MCF 10A (cell line): ENCODE results near the gene SFI1. TPM values are rescaled to one million over a fixed set of nuclear protein-coding genes. Genes with fewer than 3 reads are reported as not detected.
"Not testable (repeated sequence)": the region's sequence is repeated elsewhere in the genome, so short reads cannot be mapped to it uniquely, and the experiment has no call there.

ENCODE experiments used
- BruUV-seq: library from RNA; stranded (reverse); fragments of 400-500 nt; replicated peaks from 2 replicates; lab custom pipeline; 2021; lab: Mats Ljungman, UMichigan
- CTCF ChIA-PET: fragments of 300-600 bp; sonication (Branson Sonifier 250); formaldehyde crosslinking; extraction: SDS; loops from one replicate; lab custom pipeline; 2021; ENCODE audit warnings: antibody characterized with exemption, inconsistent platforms; lab: Yijun Ruan, JAX
- POLR2A ChIA-PET: fragments of 300-600, 350-650 bp; sonication (Branson Sonifier 250); formaldehyde crosslinking; extraction: SDS; loops from one replicate; lab custom pipeline; 2020; ENCODE audit warnings: antibody characterized with exemption, inconsistent platforms; lab: Yijun Ruan, JAX
- DNase-seq: peaks from one replicate; pipeline ENCODE4 v3.0.0-alpha.2; 2018; ENCODE audit not compliant: unreplicated experiment
- H3K27ac Mint-ChIP-seq: one replicate; pipeline ENCODE4 v1.8.0; 2022; ENCODE audit warnings: mild to moderate bottlenecking, low read depth, mixed read lengths; ENCODE audit not compliant: unreplicated experiment
- H3K27me3 Mint-ChIP-seq: one replicate; pipeline ENCODE4 v1.8.0; 2022; ENCODE audit warnings: mixed read lengths; ENCODE audit not compliant: insufficient read depth, unreplicated experiment
- H3K36me3 Mint-ChIP-seq: one replicate; pipeline ENCODE4 v1.8.0; 2022; ENCODE audit warnings: mild to moderate bottlenecking, moderate library complexity, mixed read lengths; ENCODE audit not compliant: insufficient read depth, unreplicated experiment
- H3K4me1 Mint-ChIP-seq: one replicate; pipeline ENCODE4 v1.8.0; 2022; ENCODE audit warnings: mixed read lengths; ENCODE audit not compliant: insufficient read depth, unreplicated experiment
- H3K4me3 Mint-ChIP-seq: one replicate; pipeline ENCODE4 v1.8.0; 2022; ENCODE audit warnings: mild to moderate bottlenecking, moderate library complexity, mixed read lengths; ENCODE audit not compliant: unreplicated experiment
- H3K9me3 Mint-ChIP-seq: one replicate; pipeline ENCODE4 v1.8.0; 2022; ENCODE audit warnings: mixed read lengths; ENCODE audit not compliant: unreplicated experiment
- CTCF ChIP-seq: fragments of 200-600 bp; IDR thresholded peaks from one replicate; pipeline ENCODE4 v1.8.0; 2022; ENCODE audit warnings: antibody characterized with exemption, mild to moderate bottlenecking; ENCODE audit not compliant: unreplicated experiment
- intact Hi-C: fragments of 100-400 bp; cut with micrococcal nuclease; formaldehyde crosslinking; loops from 2 replicates; pipeline ENCODE4 v1.14.1; 2022
- total RNA-seq: library from RNA; stranded (reverse); gene quantifications from 2 replicates; pipeline ENCODE4 v1.2.3, GENCODE V29; 2022

The SFI1 gene
- total RNA-seq, 1 experiment from 2014 or later: 36.2 TPM

GRCh38 chr22:31538815-31539214 lies 42.5 kb downstream of the SFI1 start:
- POLR2A ChIA-PET: interaction anchor here (0.6 to 1.0 kb wide), 3 partner anchors 8 to 59 kb away, joined by 3 to 4 read pairs (median 4); no protein-coding TSS in a partner anchor
- no TSS peak for BruUV-seq

GRCh38 chr22:31540166-31540565 lies 43.8 kb downstream of the SFI1 start:
- intact Hi-C loops, H3K36me3 Mint-ChIP-seq, H3K27ac Mint-ChIP-seq, DNase-seq, BruUV-seq, H3K4me3 Mint-ChIP-seq, H3K4me1 Mint-ChIP-seq, H3K27me3 Mint-ChIP-seq, H3K9me3 Mint-ChIP-seq: not testable (repeated sequence)
- CTCF ChIA-PET: interaction anchor here (1.2 kb wide), 1 partner anchor 22 kb away, joined by 4 read pairs; no protein-coding TSS in a partner anchor
- POLR2A ChIA-PET: interaction anchor here (1.0 kb wide), 1 partner anchor 9 kb away, joined by 4 read pairs; no protein-coding TSS in a partner anchor

More at GRCh38 chr22:31538815-31539214, 42.5 kb downstream of the SFI1 start:
- DNase-seq: no peak
- Mint-ChIP-seq H3K36me3 (peaks cover 10% of the 10 kb centered on the region), H3K4me3 (no peak overlapping the region), H3K4me1 (no peaks in the 10 kb centered on the region), H3K27ac (no peak overlapping the region), H3K27me3 (no peaks in the 10 kb centered on the region), H3K9me3 (no peaks in the 10 kb centered on the region)
- no peak for TF ChIP-seq CTCF
- intact Hi-C loops: no loop called here
- CTCF ChIA-PET: no interaction called here

- no peak overlapping the region for H3K27ac Mint-ChIP-seq
- BruUV-seq: no TSS peak
- ChIA-PET POLR2A (no interaction called here), CTCF (interaction anchor here (0.6 to 1.2 kb wide), 2 partner anchors 21 to 228 kb away, joined by 3 to 4 read pairs; no protein-coding TSS in a partner anchor)
- H3K36me3 Mint-ChIP-seq: peaks cover 5% of the 10 kb centered on the region
- H3K27me3 Mint-ChIP-seq: no peaks in the 10 kb centered on the region
- no peak for DNase-seq
- no peak for TF ChIP-seq CTCF
- H3K9me3 Mint-ChIP-seq: no peaks in the 10 kb centered on the region
- no peak overlapping the region for H3K4me3 Mint-ChIP-seq
- intact Hi-C loops: no loop called here
- no peaks in the 10 kb centered on the region for H3K4me1 Mint-ChIP-seq
These were observed 44.6 kb downstream of the SFI1 start for GRCh38 chr22:31540966-31541365.

GRCh38 chr22:31544481-31545480 lies 48.4 kb downstream of the SFI1 start:
- CTCF ChIA-PET: interaction anchor here (0.6 to 1.7 kb wide), 6 partner anchors 11 to 185 kb away, joined by 3 to 10 read pairs (median 3); no protein-coding TSS in a partner anchor
- peaks cover 28% of the 10 kb centered on the region for H3K36me3 Mint-ChIP-seq

More at GRCh38 chr22:31544481-31545480, 48.4 kb downstream of the SFI1 start:
- no peak for TF ChIP-seq CTCF
- no peaks in the 10 kb centered on the region for H3K4me1 Mint-ChIP-seq
- POLR2A ChIA-PET: interaction anchor here (0.7 to 1.9 kb wide), 8 partner anchors 10 to 138 kb away, joined by 3 to 12 read pairs (median 4); no protein-coding TSS in a partner anchor
- H3K27ac Mint-ChIP-seq: no peak overlapping the region
- intact Hi-C loops: no loop called here
- no peaks in the 10 kb centered on the region for H3K9me3 Mint-ChIP-seq
- H3K27me3 Mint-ChIP-seq: no peaks in the 10 kb centered on the region
- peak; percentile 47 for DNase-seq
- H3K4me3 Mint-ChIP-seq: no peak overlapping the region
- no TSS peak for BruUV-seq
